Testis (tissue), 2 donors: ENCODE results near the gene LRRC56.

Source experiments
- POLR2A ChIP-seq: fragments of 450-650 bp; IDR thresholded peaks from one replicate; pipeline ENCODE4 v1.6.1; 2017; ENCODE audit warnings: antibody characterized with exemption, mild to moderate bottlenecking, moderate library complexity
- TF ChIP-seq, protein P1 (sequence below), 3 experiments: fragments of 450-650 bp in 2 of 3; fragments of 200-600 bp in 1 of 3; sonication (generic) in 1 of 3; IDR thresholded peaks; one replicate each; pipeline ENCODE4 v1.5.1; 2016 to 2019; ENCODE audit warnings: antibody characterized with exemption in 3 of 3, mild to moderate bottlenecking in 2 of 3, moderate library complexity in 1 of 3

DNA sequence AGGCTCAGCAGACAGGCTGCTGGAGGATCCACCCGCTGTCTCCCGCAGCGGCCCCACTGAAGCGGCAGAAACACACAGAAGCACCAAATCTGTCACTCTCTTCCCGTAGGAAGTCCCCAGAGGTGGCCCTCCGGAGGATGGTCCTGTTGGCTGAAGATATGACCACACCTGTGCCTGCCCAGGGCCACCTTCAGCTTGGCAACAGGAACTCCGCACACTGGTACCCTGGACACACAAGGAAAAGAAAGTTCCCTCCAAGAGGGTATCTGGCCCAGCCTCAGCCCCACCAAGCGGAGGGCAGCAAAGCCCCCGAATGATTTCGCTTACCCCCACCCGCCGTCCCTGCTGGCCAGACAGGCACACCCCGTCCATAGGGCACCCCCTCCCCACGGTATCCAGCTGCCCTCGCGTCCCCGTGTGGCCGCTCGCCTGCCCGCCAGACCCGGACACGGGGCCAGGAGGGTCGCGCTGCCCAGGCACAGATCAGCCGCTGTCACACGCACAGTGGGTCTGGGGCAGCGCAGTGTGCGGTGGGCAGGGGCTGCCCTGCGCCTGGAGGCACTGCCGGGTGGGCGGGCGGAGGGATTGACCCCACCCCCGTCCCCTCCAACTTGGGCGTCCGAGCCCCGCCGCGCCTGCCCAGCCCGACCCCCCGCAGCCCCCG is 30.4 kb downstream of the LRRC56 start:
- TF ChIP-seq, protein P1, sequence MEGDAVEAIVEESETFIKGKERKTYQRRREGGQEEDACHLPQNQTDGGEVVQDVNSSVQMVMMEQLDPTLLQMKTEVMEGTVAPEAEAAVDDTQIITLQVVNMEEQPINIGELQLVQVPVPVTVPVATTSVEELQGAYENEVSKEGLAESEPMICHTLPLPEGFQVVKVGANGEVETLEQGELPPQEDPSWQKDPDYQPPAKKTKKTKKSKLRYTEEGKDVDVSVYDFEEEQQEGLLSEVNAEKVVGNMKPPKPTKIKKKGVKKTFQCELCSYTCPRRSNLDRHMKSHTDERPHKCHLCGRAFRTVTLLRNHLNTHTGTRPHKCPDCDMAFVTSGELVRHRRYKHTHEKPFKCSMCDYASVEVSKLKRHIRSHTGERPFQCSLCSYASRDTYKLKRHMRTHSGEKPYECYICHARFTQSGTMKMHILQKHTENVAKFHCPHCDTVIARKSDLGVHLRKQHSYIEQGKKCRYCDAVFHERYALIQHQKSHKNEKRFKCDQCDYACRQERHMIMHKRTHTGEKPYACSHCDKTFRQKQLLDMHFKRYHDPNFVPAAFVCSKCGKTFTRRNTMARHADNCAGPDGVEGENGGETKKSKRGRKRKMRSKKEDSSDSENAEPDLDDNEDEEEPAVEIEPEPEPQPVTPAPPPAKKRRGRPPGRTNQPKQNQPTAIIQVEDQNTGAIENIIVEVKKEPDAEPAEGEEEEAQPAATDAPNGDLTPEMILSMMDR (IDR thresholded peaks at IDR 0.05), result no peak
- no peak for TF ChIP-seq POLR2A
